ENCODE results near the gene CNN3.
"Not testable (repeated sequence)": the region's sequence is repeated elsewhere in the genome, so short reads cannot be mapped to it uniquely, and the experiment has no call there.

CNN3 gene

GRCh38 chr1:94954263-94955220 lies 27.6 kb upstream of the CNN3 start:
- Mint-ChIP-seq H3K9me3 (no peaks in the 10 kb centered on the region), H3K36me3 (ENCODE audit: low read depth) (no peaks in the 10 kb centered on the region), H3K4me3 (no peak overlapping the region), H3K27ac (no peak overlapping the region), H3K27me3 (ENCODE audit: low read depth) (no peaks in the 10 kb centered on the region), H3K4me1 (ENCODE audit: low read depth) (no peaks in the 10 kb centered on the region)

- H3K9me3 Mint-ChIP-seq = no peaks in the 10 kb centered on the region
These were observed 26.8 kb upstream of the CNN3 start for GRCh38 chr1:94953746-94954145.

GRCh38 chr1:94953107-94953506 lies 26.2 kb upstream of the CNN3 start:
- H3K27me3 Mint-ChIP-seq (ENCODE audit: low read depth) = no peaks in the 10 kb centered on the region
- H3K4me1 Mint-ChIP-seq (ENCODE audit: low read depth) = no peaks in the 10 kb centered on the region
- no peak overlapping the region for H3K27ac Mint-ChIP-seq
- H3K9me3 Mint-ChIP-seq = no peaks in the 10 kb centered on the region
- no peaks in the 10 kb centered on the region for H3K36me3 Mint-ChIP-seq (ENCODE audit: low read depth)
- H3K4me3 Mint-ChIP-seq = no peak overlapping the region

More at GRCh38 chr1:94953746-94954145, 26.8 kb upstream of the CNN3 start:
- Mint-ChIP-seq H3K4me1 (ENCODE audit: low read depth) (no peaks in the 10 kb centered on the region), H3K4me3 (no peak overlapping the region), H3K36me3 (ENCODE audit: low read depth) (no peaks in the 10 kb centered on the region), H3K27me3 (ENCODE audit: low read depth) (no peaks in the 10 kb centered on the region), H3K27ac (no peak overlapping the region)

- Mint-ChIP-seq H3K4me3 (no peak overlapping the region), H3K27ac (no peak overlapping the region), H3K9me3 (no peaks in the 10 kb centered on the region), H3K4me1 (ENCODE audit: low read depth) (no peaks in the 10 kb centered on the region), H3K36me3 (ENCODE audit: low read depth) (no peaks in the 10 kb centered on the region), H3K27me3 (ENCODE audit: low read depth) (no peaks in the 10 kb centered on the region)
These were observed 25.6 kb upstream of the CNN3 start for GRCh38 chr1:94952539-94952938.

- no peaks in the 10 kb centered on the region for H3K4me1 Mint-ChIP-seq (ENCODE audit: low read depth)
- no peaks in the 10 kb centered on the region for H3K9me3 Mint-ChIP-seq
- H3K27me3 Mint-ChIP-seq (ENCODE audit: low read depth) = no peaks in the 10 kb centered on the region
- no peak overlapping the region for H3K27ac Mint-ChIP-seq
- no peak overlapping the region for H3K4me3 Mint-ChIP-seq
- H3K36me3 Mint-ChIP-seq (ENCODE audit: low read depth) = no peaks in the 10 kb centered on the region
These were observed 24.7 kb upstream of the CNN3 start for GRCh38 chr1:94951509-94952208.

- no peaks in the 10 kb centered on the region for H3K4me1 Mint-ChIP-seq (ENCODE audit: low read depth)
- peaks cover 2% of the 10 kb centered on the region for H3K27me3 Mint-ChIP-seq (ENCODE audit: low read depth)
- no peak overlapping the region for H3K27ac Mint-ChIP-seq
- no peaks in the 10 kb centered on the region for H3K36me3 Mint-ChIP-seq (ENCODE audit: low read depth)
- no peaks in the 10 kb centered on the region for H3K9me3 Mint-ChIP-seq
- H3K4me3 Mint-ChIP-seq = no peak overlapping the region
These were observed 24.1 kb upstream of the CNN3 start for GRCh38 chr1:94951046-94951445.

GRCh38 chr1:94949681-94950661 lies 23.1 kb upstream of the CNN3 start:
- peaks cover 8% of the 10 kb centered on the region for H3K27me3 Mint-ChIP-seq (ENCODE audit: low read depth)
- H3K4me1 Mint-ChIP-seq (ENCODE audit: low read depth) = no peaks in the 10 kb centered on the region
- no peak overlapping the region for H3K27ac Mint-ChIP-seq
- no peaks in the 10 kb centered on the region for H3K9me3 Mint-ChIP-seq
- H3K36me3 Mint-ChIP-seq (ENCODE audit: low read depth) = no peaks in the 10 kb centered on the region
- H3K4me3 Mint-ChIP-seq = no peak overlapping the region

- H3K27ac Mint-ChIP-seq = no peak overlapping the region
- no peaks in the 10 kb centered on the region for H3K9me3 Mint-ChIP-seq
- H3K36me3 Mint-ChIP-seq (ENCODE audit: low read depth) = no peaks in the 10 kb centered on the region
- H3K4me1 Mint-ChIP-seq (ENCODE audit: low read depth) = no peaks in the 10 kb centered on the region
- H3K4me3 Mint-ChIP-seq = no peak overlapping the region
- peaks cover 18% of the 10 kb centered on the region for H3K27me3 Mint-ChIP-seq (ENCODE audit: low read depth)
These were observed 20.5 kb upstream of the CNN3 start for GRCh38 chr1:94947437-94947836.

- Mint-ChIP-seq H3K36me3 (ENCODE audit: low read depth) (no peaks in the 10 kb centered on the region), H3K27ac (no peak overlapping the region), H3K9me3 (no peaks in the 10 kb centered on the region), H3K27me3 (ENCODE audit: low read depth) (peaks cover 18% of the 10 kb centered on the region), H3K4me3 (no peak overlapping the region), H3K4me1 (ENCODE audit: low read depth) (no peaks in the 10 kb centered on the region)
These were observed 20.0 kb upstream of the CNN3 start for GRCh38 chr1:94946886-94947285.

GRCh38 chr1:94942171-94943128 lies 15.5 kb upstream of the CNN3 start:
- H3K36me3 Mint-ChIP-seq (ENCODE audit: low read depth) = no peaks in the 10 kb centered on the region
- no peaks in the 10 kb centered on the region for H3K4me1 Mint-ChIP-seq (ENCODE audit: low read depth)
- H3K9me3 Mint-ChIP-seq = no peaks in the 10 kb centered on the region
- no peak overlapping the region for H3K4me3 Mint-ChIP-seq
- H3K27me3 Mint-ChIP-seq (ENCODE audit: low read depth) = peaks cover 23% of the 10 kb centered on the region
- H3K27ac Mint-ChIP-seq = no peak overlapping the region

- H3K9me3 Mint-ChIP-seq; H3K4me1 Mint-ChIP-seq (ENCODE audit: low read depth): not testable (repeated sequence)
These were observed 14.6 kb upstream of the CNN3 start for GRCh38 chr1:94941480-94941879.

GRCh38 chr1:94940738-94941137 lies 13.8 kb upstream of the CNN3 start:
- Mint-ChIP-seq H3K4me1 (ENCODE audit: low read depth) (no peaks in the 10 kb centered on the region), H3K4me3 (no peak overlapping the region), H3K9me3 (no peaks in the 10 kb centered on the region), H3K27ac (no peak overlapping the region), H3K27me3 (ENCODE audit: low read depth) (peaks cover 19% of the 10 kb centered on the region), H3K36me3 (ENCODE audit: low read depth) (no peaks in the 10 kb centered on the region)

More at GRCh38 chr1:94941480-94941879, 14.6 kb upstream of the CNN3 start:
- not testable (repeated sequence) for H3K36me3 Mint-ChIP-seq (ENCODE audit: low read depth); H3K4me3 Mint-ChIP-seq; H3K27ac Mint-ChIP-seq
- peaks cover 23% of the 10 kb centered on the region for H3K27me3 Mint-ChIP-seq (ENCODE audit: low read depth)

- peaks cover 1% of the 10 kb centered on the region for H3K4me1 Mint-ChIP-seq (ENCODE audit: low read depth)
- H3K27ac Mint-ChIP-seq = no peak overlapping the region
- H3K9me3 Mint-ChIP-seq = no peaks in the 10 kb centered on the region
- no peaks in the 10 kb centered on the region for H3K36me3 Mint-ChIP-seq (ENCODE audit: low read depth)
- H3K27me3 Mint-ChIP-seq (ENCODE audit: low read depth) = peaks cover 6% of the 10 kb centered on the region
- no peak overlapping the region for H3K4me3 Mint-ChIP-seq
These were observed 10.9 kb upstream of the CNN3 start for GRCh38 chr1:94937820-94938219.

All from T-helper 1 cell treated with Interleukin-12 subunit alpha and Interleukin-12 subunit beta and Interleukin-4 antibody, amounts not matched to agents 30 μg/mL and 1 μg/mL, for 36 hours (primary cell).